ENCODE data around the gene ARHGAP44. TPM values are rescaled to one million over a fixed set of nuclear protein-coding genes. Genes with fewer than 3 reads are reported as not detected.

The ARHGAP44 gene
- total RNA-seq, 2 experiments from 2014 or later = 13.7 to 19.9 TPM

GRCh38 chr17:12745486-12745885 is 43.8 kb upstream of the ARHGAP44 start:
- Histone ChIP-seq H3K36me3 (ENCODE audit: insufficient read depth, low read length) (no peaks in the 10 kb centered on the region), H2AFZ (ENCODE audit: low read length) (no peak overlapping the region), H3K27ac (ENCODE audit: low read depth, low read length, poor library complexity, severe bottlenecking) (no peak overlapping the region), H3K4me1 (ENCODE audit: insufficient read depth, low read length, poor library complexity, severe bottlenecking) (no peaks in the 10 kb centered on the region), H4K20me1 (ENCODE audit: insufficient read depth, low read length) (no peaks in the 10 kb centered on the region), H3K9me3 (ENCODE audit: low read length) (no peaks in the 10 kb centered on the region), H3K4me3 (ENCODE audit: low read depth, low read length, poor library complexity, severe bottlenecking) (no peak overlapping the region), H3K4me2 (ENCODE audit: low read length) (no peak overlapping the region), H3K9me2 (ENCODE audit: insufficient read depth, low read length) (no peaks in the 10 kb centered on the region), H3K79me2 (ENCODE audit: insufficient read depth, low read depth, low read length) (no peaks in the 10 kb centered on the region)
- no TSS peak for BruUV-seq (replicated peaks)
- DNase-seq (ENCODE audit: low spot score) = no peak
- ChIA-PET POLR2A (no interaction called here), CTCF (ENCODE audit: unreplicated experiment) (no interaction called here)
- intact Hi-C loops (cut with micrococcal nuclease; ENCODE audit: unreplicated experiment) = no loop called here
- TF ChIP-seq EZH2phosphoT487 (IDR thresholded peaks at IDR 0.05; ENCODE audit: borderline replicate concordance, low read depth, low read length) (no peak), CTCF (conservative IDR thresholded peaks at IDR 0.05; ENCODE audit: low read length) (no peak)

- H3K9me3 ChIP-seq (ENCODE audit: low read length) = no peaks in the 10 kb centered on the region
- no peak overlapping the region for H3K27ac ChIP-seq (ENCODE audit: low read depth, low read length, poor library complexity, severe bottlenecking)
- CTCF ChIA-PET (ENCODE audit: unreplicated experiment) = no interaction called here
- DNase-seq (ENCODE audit: low spot score) = no peak
- H3K4me1 ChIP-seq (ENCODE audit: insufficient read depth, low read length, poor library complexity, severe bottlenecking) = no peaks in the 10 kb centered on the region
- intact Hi-C loops (cut with micrococcal nuclease; ENCODE audit: unreplicated experiment) = no loop called here
- TF ChIP-seq CTCF (conservative IDR thresholded peaks at IDR 0.05; ENCODE audit: low read length) = no peak
- no peak for TF ChIP-seq EZH2phosphoT487 (IDR thresholded peaks at IDR 0.05; ENCODE audit: borderline replicate concordance, low read depth, low read length)
- no peaks in the 10 kb centered on the region for H3K9me2 ChIP-seq (ENCODE audit: insufficient read depth, low read length)
- POLR2A ChIA-PET = no interaction called here
- no peaks in the 10 kb centered on the region for H4K20me1 ChIP-seq (ENCODE audit: insufficient read depth, low read length)
- no peaks in the 10 kb centered on the region for H3K36me3 ChIP-seq (ENCODE audit: insufficient read depth, low read length)
- no peak overlapping the region for H3K4me3 ChIP-seq (ENCODE audit: low read depth, low read length, poor library complexity, severe bottlenecking)
- no peak overlapping the region for H3K4me2 ChIP-seq (ENCODE audit: low read length)
- H2AFZ ChIP-seq (ENCODE audit: low read length) = no peak overlapping the region
- no TSS peak for BruUV-seq (replicated peaks)
- no peaks in the 10 kb centered on the region for H3K79me2 ChIP-seq (ENCODE audit: insufficient read depth, low read depth, low read length)
Measured at GRCh38 chr17:12756786-12757185, 32.5 kb upstream of the ARHGAP44 start.

- no peak for DNase-seq (ENCODE audit: low spot score)
- H3K9me2 ChIP-seq (ENCODE audit: insufficient read depth, low read length) = no peaks in the 10 kb centered on the region
- no peaks in the 10 kb centered on the region for H3K4me1 ChIP-seq (ENCODE audit: insufficient read depth, low read length, poor library complexity, severe bottlenecking)
- TF ChIP-seq EZH2phosphoT487 (IDR thresholded peaks at IDR 0.05; ENCODE audit: borderline replicate concordance, low read depth, low read length) (no peak), CTCF (conservative IDR thresholded peaks at IDR 0.05; ENCODE audit: low read length) (no peak)
- H3K9me3 ChIP-seq (ENCODE audit: low read length) = no peaks in the 10 kb centered on the region
- ChIA-PET POLR2A (no interaction called here), CTCF (ENCODE audit: unreplicated experiment) (no interaction called here)
- H2AFZ ChIP-seq (ENCODE audit: low read length) = no peak overlapping the region
- intact Hi-C loops (cut with micrococcal nuclease; ENCODE audit: unreplicated experiment) = no loop called here
- no peaks in the 10 kb centered on the region for H3K36me3 ChIP-seq (ENCODE audit: insufficient read depth, low read length)
- no peak overlapping the region for H3K4me3 ChIP-seq (ENCODE audit: low read depth, low read length, poor library complexity, severe bottlenecking)
- H4K20me1 ChIP-seq (ENCODE audit: insufficient read depth, low read length) = no peaks in the 10 kb centered on the region
- no peak overlapping the region for H3K4me2 ChIP-seq (ENCODE audit: low read length)
- no peaks in the 10 kb centered on the region for H3K79me2 ChIP-seq (ENCODE audit: insufficient read depth, low read depth, low read length)
- no TSS peak for BruUV-seq (replicated peaks)
- no peak overlapping the region for H3K27ac ChIP-seq (ENCODE audit: low read depth, low read length, poor library complexity, severe bottlenecking)
Measured at GRCh38 chr17:12759090-12759489, 30.2 kb upstream of the ARHGAP44 start.

Measured in OCI-LY7 (cell line).